GM12801 (cell line): ENCODE data around the gene C6orf15.

ENCODE experiments used
- TF ChIP-seq, protein P1 (sequence below): IDR thresholded peaks from one replicate; pipeline ENCODE4 v1.5.1; 2011; ENCODE audit warnings: control low read depth; ENCODE audit not compliant: insufficient read length; ENCODE audit errors: extremely low read depth

The C6orf15 gene

DNA sequence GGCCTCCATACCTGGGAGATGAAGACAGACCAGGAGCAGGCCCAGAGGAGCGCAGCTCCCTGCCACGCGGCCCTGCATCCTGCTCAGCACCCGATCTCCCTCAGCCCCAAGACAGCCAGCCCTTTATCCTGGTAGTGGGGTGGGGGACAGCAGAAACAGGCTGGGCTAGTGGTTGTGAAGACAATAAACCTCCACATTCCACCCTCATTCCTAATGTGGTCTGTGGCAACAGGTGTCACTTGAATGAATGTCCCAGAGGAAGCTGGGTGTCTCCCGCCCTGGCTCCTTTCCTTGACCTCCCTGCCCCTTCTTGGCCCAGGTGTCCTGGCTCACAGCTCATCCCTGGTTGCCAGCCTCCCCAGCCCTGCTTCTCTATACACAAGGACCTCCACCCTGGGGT lies at the start of gene C6orf15:
Gene C6orf15, minus strand, starts transcription at position 98 of the 400 bp plus-strand sequence. Its CDS starts 20 bp downstream, at position 78.
- TF ChIP-seq, protein P1, sequence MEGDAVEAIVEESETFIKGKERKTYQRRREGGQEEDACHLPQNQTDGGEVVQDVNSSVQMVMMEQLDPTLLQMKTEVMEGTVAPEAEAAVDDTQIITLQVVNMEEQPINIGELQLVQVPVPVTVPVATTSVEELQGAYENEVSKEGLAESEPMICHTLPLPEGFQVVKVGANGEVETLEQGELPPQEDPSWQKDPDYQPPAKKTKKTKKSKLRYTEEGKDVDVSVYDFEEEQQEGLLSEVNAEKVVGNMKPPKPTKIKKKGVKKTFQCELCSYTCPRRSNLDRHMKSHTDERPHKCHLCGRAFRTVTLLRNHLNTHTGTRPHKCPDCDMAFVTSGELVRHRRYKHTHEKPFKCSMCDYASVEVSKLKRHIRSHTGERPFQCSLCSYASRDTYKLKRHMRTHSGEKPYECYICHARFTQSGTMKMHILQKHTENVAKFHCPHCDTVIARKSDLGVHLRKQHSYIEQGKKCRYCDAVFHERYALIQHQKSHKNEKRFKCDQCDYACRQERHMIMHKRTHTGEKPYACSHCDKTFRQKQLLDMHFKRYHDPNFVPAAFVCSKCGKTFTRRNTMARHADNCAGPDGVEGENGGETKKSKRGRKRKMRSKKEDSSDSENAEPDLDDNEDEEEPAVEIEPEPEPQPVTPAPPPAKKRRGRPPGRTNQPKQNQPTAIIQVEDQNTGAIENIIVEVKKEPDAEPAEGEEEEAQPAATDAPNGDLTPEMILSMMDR: no peak

DNA sequence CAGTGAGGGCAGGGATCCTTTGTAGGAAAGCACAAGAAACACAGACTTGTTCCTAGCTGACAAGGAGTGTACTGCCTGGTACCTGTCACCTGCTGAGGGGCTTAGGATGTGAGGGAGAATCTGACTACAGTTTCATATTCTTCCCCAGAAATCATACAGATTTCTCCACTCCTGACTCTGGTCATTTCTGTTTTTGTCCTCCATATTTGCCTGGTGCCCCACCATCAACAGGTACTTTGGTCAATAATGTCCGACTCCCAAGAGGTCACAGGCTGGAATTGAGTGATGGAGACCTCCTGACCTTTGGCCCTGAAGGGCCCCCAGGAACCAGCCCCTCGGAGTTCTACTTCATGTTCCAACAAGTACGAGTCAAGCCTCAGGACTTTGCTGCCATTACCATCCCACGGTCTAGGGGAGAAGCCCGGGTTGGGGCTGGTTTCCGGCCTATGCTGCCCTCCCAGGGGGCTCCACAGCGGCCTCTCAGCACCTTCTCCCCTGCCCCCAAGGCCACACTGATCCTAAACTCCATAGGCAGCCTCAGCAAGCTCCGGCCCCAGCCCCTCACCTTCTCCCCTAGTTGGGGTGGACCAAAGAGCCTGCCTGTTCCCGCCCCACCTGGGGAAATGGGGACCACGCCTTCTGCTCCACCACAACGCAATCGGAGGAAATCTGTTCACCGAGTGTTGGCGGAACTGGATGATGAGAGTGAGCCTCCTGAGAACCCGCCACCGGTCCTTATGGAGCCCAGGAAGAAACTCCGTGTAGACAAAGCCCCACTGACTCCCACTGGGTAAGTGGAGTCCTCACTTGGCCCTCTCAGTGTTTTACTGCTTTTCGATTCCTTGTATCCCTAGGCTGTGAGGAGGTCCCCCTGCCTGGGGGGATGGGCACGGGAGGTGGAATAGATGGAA lies 49.1 kb upstream of the C6orf15 start:
- TF ChIP-seq, protein P1: no peak

DNA sequence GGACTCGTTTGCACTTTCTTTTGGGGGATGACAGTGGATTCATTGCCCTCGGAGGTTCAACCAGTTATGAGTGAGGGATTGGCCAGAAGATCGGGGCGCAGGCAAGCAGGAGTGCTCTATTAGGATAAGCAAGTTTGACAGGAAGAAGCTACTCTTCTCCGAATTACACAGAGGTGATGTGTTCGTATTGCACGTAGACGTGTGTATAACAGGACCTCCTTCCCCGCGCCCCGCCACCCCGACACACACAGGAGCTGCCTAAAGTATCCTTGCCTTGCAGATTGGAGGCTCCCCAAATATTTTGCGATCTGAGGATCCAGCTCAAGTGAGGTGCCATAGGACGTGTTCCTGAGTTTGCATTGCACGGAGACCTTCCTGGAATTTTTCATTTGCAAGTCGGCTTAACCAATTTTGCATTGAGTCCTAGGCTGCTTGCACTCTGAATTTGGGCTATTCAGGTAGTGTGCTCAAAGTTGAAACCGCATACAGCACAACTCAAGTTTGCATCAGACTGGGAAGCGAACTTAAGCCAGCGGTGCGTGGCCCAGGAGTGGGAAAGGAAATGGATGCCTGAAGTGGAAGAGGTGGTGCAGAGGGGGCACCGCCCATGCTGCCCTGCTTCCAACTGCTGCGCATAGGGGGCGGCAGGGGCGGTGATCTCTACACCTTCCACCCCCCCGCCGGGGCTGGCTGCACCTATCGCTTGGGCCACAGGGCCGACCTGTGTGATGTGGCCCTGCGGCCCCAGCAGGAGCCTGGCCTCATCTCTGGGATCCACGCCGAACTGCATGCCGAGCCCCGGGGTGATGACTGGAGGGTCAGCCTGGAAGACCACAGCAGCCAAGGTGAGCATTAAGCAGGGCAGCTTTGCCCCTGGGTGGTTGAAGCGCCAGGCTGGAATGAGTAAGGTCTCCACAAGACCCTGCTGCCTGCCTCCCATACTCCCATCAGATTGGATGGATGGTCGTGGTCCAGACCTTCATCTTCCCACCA lies 46.8 kb upstream of the C6orf15 start:
- TF ChIP-seq, protein P1: no peak

DNA sequence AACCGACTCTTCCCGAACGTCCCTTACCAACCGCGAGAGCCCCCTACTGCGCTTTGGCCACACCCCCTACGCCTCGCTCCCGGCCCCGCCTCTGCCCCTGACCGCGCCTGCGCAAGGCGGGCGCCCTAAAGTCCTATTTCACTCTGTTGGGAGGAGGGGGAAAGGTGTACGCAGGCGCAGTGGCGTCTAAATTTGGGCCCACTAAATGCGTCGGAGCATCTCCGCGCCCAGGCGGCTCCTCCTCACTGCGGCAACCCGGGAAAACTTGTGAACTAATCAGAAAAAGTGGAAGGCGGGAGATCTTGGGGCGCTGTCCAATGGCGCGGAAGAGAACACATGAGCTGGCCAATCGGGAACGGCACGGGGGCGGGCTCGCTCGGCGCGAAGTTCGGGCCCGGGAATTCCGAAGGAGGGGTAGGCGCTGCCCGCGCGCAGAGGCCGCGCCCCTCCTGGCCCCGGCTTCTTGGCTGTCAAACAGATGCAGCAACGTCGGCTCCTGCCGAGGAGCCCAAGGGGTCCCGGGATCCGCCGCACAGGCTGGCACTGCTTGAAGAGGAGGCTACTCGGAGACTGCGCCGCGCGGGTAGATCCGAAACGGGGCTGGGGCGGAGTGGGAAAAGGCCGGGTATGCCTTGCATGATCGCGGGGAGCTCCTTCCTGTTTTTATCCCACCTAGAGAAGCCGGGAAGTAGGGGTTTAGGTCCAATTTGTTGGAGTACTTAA lies 45.9 kb upstream of the C6orf15 start, which contains the start of gene TCF19:
Gene TCF19, plus strand, starts transcription at position 450 of the 723 bp plus-strand sequence. CDS start 881 bp downstream, outside the sequence.
- TF ChIP-seq, protein P1: no peak

DNA sequence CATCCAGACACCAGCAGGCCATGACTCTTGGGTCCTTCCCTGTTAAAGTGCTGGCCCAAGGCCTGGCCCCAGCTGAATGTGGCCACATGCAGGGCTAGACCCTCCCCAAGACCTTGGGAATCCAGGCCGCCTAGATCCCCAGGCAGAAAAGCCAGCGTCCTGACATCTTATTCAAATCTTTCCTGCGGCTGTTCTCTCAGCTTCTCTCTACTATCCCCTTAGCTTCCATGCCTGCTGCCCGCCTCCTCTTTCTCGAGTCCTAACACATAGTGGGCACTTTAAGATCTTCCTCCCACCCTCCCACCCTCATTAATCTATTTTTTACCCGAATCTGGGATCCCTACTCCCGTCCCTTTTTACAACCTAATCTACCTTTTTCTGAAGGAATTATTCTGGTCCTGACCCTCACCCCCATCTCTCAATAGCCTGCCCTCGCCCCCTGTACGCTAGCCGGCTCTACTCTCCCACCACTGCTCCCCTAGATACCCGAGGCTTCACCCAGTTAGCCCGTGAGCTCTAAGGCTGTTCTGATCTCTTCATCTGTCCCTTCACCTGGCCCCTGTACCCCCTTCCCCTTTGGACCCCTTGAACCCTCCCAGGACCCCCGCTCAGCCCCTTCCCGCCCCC lies 45.3 kb upstream of the C6orf15 start, which contains the start of gene CCHCR1:
Gene CCHCR1, minus strand, starts transcription at position 290 of the 627 bp plus-strand sequence. Its CDS starts 202 bp downstream, at position 88.
- TF ChIP-seq, protein P1: no peak

DNA sequence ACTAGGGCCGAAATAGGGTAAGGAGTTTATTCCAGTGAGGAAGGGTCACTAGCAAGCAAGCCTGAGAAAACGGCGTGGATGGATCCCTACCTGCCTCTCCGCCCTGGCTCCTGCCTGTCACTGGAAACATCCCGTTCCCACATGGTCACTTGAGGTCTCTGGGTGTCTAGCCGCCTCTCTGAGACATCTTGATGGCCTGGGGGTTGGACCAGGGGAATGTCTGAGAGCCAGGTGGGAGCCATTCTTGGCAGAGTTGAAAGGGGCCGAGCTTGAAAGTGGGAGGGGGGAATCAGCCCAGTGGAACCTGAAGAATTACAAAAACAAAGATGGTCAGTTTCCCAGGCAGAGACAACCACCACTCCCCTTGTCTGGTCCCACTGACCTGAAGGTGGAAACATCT lies 44.3 kb upstream of the C6orf15 start:
- TF ChIP-seq, protein P1: no peak
